Measurements from ENCODE around the gene SRRM3.

GRCh38 chr7:76220185-76221057 is 18.7 kb downstream of the SRRM3 start:
- TF ChIP-seq CTCF (IDR thresholded peaks at IDR 0.05; ENCODE audit: insufficient read depth, low read depth, low read length) (no peak), EZH2 (IDR thresholded peaks at IDR 0.05; ENCODE audit: insufficient read depth, low read length) (no peak)
